Ramos (cell line): ENCODE measurements around the gene CAPG.
"Not testable (repeated sequence)": the region's sequence is repeated elsewhere in the genome, so short reads cannot be mapped to it uniquely, and the experiment has no call there.

Experiments used
- in situ Hi-C: fragments of 300-500 bp; cut with MboI; formaldehyde crosslinking; loops from one replicate; pipeline ENCODE4 v1.14.3; 2022; ENCODE audit warnings: low sequenced_read_pairs; ENCODE audit not compliant: unreplicated experiment

CAPG gene

DNA sequence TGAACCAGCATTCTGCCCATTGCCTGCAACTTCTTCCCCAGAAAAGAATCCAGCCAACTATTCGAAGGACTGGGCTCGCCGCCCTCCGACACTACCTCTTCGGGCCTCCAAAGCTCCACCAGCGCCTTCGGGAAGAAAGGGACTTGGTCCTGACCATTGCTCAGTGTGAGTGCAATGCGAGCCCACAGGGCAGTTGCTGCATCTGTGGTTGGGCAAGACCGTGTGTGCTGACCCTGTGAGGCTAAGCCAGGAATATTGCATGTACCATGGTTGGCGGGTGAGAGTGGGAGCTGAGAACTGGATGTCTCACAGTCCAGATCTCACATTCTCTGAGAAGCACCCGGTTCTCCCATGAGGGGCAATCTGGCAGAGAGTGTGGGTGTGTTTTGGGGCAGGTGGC, 39.1 kb downstream of the CAPG start:
- in situ Hi-C loops: no loop called here

DNA sequence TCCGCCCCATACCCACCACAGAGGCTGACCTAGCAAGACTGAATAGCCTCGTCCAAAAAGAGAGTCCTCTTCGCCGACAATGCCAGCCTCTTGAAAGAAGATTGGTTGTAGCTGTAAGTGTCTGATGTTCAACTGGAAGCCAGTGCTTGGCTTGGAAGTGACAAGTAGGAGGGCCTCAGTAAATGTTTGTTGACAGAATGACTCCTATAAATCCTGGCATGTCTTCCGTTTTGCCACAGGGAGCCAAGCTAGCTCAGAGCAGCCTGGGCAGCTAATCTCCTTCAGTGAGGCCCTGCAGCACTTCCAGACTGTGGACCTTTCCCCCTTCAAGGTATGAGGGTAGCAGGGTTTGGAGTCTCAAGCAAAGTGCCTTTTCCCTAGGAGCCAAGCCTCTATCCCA, 40.7 kb downstream of the CAPG start:
- in situ Hi-C loops: no loop called here

DNA sequence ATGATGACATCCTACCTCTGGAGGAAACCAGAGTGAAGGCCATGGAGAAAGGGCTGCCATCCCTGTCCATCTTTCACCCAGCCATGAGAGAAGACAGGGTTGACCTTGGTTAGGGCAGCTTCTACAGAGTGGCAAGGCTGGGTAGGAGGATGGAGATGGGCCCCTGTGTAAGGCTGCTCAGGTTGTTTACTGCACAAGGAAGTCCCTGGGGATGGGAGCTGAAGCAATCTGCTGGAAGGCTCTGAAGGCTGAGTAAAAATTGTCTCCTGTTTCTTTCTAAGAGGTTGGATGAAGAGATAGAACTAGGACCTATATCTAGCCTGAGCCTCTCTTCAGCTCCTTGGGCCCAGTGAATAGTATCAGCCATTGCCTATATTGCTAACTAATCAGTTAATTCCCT, 41.2 kb downstream of the CAPG start:
- in situ Hi-C loops: no loop called here

DNA sequence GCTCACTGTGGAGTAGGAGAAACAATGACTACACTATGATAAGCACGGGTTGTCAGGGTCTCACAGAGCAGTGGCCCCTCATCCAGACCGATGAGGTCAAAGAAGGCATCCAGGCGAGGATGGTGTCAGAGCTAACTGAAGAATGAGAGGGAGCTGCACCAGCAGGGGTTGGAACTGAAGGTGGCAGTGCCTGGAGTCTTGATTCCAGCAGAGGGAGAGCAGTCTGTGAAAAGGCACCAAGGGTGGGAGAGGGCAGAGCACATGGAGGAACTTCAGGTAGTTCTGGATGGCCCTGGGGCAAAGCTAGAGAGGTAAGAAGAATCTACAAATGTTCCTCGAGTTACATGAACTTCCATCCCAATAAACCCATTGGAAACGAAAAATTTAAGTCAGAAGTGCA, 43.0 kb downstream of the CAPG start:
- in situ Hi-C loops: no loop called here

DNA sequence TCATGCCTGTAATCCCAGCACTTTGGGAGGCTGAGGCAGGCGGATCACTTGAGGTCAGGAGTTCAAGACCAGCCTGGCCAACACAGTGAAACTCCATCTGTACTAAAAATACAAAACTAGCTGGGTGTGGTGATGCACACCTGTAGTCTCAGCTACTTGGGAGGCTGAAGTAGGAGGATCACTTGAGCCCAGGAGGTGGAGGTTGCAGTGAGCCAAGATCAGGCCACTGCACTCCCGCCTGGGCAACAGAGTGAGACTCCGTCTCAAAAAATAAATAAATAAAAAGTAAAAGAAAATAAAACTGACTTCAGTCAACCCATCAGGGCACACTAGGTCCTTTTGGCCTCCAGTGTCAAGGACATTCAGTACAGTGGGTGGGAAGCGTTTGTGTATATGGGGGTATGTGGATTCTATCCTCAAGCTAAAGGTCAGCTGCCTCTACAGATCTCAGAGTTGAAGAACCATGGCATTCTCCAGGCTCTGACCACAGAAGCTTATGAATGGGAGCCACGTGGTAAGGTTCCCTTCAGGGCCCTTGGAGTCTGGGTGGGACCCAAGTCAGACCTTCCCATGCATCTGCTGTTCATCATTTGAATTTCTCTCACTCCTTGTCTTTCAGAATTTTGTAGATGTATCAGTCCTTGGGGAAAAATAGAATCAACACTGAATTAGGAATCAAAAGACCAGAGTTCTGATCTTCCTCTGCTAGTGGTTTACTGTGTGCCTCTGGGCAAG, 47.3 kb downstream of the CAPG start:
- in situ Hi-C loops: not testable (repeated sequence)

DNA sequence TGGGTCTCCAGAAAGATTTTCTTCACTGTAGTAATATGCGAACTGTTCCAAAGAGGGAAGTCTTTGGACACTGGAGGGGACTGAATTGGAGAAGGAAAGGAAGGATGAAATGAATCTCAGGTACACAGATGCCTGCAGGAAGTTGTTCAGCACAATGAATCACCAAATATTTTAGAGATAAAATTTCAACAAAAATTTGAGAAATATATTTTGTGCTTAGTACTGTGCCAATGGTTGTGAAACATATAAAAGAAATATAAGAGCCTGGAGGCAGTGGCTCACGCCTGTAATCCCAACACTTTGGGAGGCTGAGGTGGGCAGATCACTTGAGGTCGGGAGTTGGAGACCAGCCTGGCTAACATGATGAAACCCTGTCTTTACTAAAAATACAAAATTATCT, 52.4 kb downstream of the CAPG start:
- in situ Hi-C loops: no loop called here

DNA sequence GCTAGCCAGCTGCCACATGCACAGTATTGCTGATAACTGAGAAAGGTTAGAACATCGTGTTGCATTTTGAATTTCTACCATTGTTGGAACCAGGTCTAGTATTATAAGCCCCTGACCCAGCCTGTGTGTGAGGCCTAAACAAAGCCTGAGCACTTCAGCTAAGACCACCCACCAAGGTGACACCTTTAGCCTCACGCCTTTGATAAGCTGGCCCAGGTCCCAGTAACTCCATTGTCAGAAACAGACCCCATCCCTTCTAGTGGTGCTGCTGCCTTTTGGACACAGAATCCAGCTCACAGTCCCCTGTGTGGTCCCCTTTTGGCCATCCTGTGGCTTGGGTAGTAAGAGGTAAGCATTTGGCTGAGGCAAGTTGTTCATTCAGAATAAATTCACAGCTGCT, 54.0 kb downstream of the CAPG start:
- in situ Hi-C loops: no loop called here

DNA sequence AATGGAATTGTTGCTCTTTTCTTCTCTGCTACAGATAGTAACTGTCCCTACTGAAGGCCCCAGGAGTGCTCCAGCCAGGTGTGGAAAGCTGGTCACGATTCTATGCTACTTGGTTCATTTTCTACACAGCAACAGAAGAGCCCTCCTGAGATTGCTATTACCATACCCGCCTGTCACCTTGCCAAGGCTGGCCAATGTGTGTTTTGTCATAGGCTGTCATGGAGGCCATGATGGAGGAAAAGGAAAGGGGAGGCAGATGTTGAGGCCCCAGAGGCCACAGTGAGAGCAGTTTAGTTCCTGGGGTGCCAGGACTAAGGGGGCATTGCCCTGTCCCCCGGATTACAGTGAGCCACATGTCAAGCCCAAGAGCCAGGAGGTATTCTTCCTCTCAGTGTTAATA, 54.6 kb downstream of the CAPG start:
- in situ Hi-C loops: no loop called here

DNA sequence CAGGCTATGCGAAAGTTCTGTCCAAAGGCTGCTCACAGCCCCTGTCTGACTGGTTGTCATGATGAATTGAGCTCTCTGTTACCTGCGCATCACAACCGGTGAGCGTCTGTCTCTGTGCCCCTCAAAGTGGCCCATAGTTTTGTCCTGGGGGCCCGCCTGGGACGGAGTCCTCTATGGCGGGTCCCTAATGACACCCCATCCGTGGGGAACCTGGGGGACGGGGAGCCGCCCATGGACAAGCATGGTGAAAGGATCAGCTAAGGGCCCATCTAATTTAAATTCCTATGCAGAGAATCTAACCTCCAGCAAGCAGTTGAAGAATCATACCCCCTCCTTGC, 55.1 kb downstream of the CAPG start:
- in situ Hi-C loops: no loop called here

DNA sequence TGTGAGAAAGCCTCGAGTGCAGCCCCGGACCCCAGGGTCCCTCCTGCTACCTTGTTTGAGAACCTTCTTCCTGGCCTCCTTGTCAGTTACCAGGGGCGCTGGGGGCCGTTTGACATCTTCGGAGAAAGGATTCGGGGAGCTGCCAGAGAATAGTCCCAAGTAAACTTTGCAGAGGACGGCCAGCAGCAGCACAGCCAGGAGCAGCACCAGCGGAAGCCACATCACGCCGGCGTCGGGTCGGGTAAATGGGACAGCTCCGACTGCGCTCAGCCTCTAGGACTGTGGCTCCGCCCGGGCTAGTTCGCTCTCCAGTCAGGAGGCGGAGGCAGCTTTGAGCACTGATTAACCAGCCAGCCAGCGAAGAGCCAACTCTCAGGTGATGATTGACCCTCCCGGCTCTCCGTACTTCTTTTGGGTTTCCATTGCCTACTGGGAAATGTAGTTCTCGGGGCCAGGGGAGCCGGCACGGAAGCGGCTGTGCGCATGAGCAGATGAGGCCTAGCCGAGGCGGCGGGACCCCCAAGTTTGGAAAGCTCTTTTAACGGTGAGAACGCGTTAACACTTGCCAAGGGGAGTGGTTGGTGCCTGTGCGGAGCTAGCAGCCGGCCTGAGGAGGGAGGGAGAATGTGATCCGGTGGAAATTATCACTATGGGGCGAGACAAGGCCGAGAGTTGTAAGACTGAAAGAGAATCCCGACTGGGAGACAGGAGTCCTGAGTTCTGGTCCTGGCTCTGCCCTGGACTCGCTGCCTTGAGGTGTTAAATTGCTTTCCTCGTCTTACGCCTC, 55.7 kb downstream of the CAPG start, which contains the start of the genes ELMOD3 and RETSAT:
TSS of gene ELMOD3 (plus strand) at position 484 of the 787 bp plus-strand sequence. CDS start 2,430 bp downstream, outside the sequence.
TSS of gene RETSAT (minus strand) at position 243 of the 787 bp plus-strand sequence. CDS start at position 222, 21 bp downstream.
- in situ Hi-C loops: no loop called here

DNA sequence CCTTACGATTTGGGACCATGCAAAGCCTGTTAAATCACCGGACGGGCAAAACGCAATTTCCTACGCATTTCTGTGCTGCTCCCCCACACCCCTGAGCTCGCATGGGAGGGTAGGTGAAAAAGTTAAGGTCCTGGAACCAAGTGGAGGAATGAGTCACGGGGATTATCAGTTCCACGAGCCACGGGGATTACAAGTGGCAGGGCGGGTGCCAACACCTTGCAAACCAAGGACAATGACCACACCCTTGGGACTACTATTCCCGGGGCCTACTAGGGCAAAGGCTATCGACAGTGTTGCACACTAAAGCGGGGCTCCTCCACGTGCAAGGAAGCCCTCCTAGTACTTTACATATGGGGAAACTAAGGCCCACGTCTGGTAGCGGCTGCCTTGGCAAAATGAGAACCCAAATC, 56.3 kb downstream of the CAPG start:
- in situ Hi-C loops: no loop called here

DNA sequence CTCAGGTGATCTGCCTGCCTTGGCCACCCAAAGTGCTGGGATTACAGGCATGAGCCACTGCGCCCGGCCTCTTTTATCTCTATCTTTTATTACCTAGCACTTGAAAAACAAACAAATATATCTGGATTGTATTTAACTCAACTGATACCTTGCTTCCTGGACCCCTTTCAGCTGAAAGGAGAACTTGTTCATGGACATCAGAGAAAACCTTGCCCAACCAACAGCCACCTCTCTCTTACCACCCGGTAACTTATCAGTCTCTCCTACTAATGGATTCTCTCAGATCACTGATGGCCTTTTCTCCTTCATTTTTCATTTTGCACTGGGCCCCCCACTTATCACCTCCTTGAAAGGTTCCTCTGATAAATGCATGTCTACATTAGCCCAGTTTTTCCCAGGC, 62.6 kb downstream of the CAPG start:
- in situ Hi-C loops: no loop called here
